SK-N-SH (cell line): ENCODE results near the gene CCDC28A. TPM values are rescaled to one million over a fixed set of nuclear protein-coding genes. Genes with fewer than 3 reads are reported as not detected.

Experiments
- CTCF ChIA-PET: fragments of 300-600, 350-600 bp; formaldehyde crosslinking; extraction: SDS; loops from one replicate; lab custom pipeline; 2021; lab: Yijun Ruan, JAX
- POLR2A ChIA-PET: fragments of 350-600 bp; sonication (Branson Sonifier 250); formaldehyde crosslinking; extraction: SDS; loops from one replicate; lab custom pipeline; 2020; ENCODE audit warnings: antibody characterized with exemption, inconsistent platforms; lab: Yijun Ruan, JAX
- DNase-seq: peaks from one replicate; pipeline ENCODE4 v3.0.0; 2012
- H2AFZ ChIP-seq: fragments of 200-600 bp; sonication (generic); 2 replicates; pipeline ENCODE4 v1.8.1; 2016; ENCODE audit warnings: antibody characterized with exemption, mild to moderate bottlenecking, low read depth
- H3F3A ChIP-seq: fragments of 200-600 bp; sonication (generic); replicated peaks from 2 replicates; pipeline ENCODE3; 2016; ENCODE audit warnings: antibody characterized with exemption, mild to moderate bottlenecking; ENCODE audit not compliant: insufficient read depth
- H3K27ac ChIP-seq, 2 experiments: fragments of 200-500 bp in 1 of 2; fragments of 200-600 bp in 1 of 2; sonication (Bioruptor generic) in 1 of 2; sonication (generic), shearing (Covaris generic) in 1 of 2; 2 replicates each; pipeline versions ENCODE4 v1.5.1 to v1.6.1; 2014 to 2016; ENCODE audit warnings: low read depth in 2 of 2, inconsistent platforms in 1 of 2, low read length in 1 of 2, mild to moderate bottlenecking in 1 of 2, mixed read lengths in 1 of 2
- H3K27me3 ChIP-seq: fragments of 200-600 bp; sonication (generic), shearing (Covaris generic); 2 replicates; pipeline ENCODE4 v1.6.1; 2016; ENCODE audit warnings: mixed run types; ENCODE audit not compliant: insufficient read depth
- H3K36me3 ChIP-seq, 2 experiments: fragments of 200-500 bp in 1 of 2; fragments of 200-600 bp in 1 of 2; sonication (Bioruptor generic) in 1 of 2; sonication (generic) in 1 of 2; replicated peaks in 1 of 2; 2 replicates each; pipeline versions ENCODE3 to v1.5.1; 2014 to 2016; ENCODE audit warnings: low read length in 1 of 2, mild to moderate bottlenecking in 1 of 2; ENCODE audit not compliant: insufficient read depth in 2 of 2, control insufficient read depth in 1 of 2
- H3K4me1 ChIP-seq, 2 experiments: fragments of 200-500 bp in 1 of 2; fragments of 200-600 bp in 1 of 2; sonication (Bioruptor generic) in 1 of 2; sonication (generic), shearing (Covaris generic) in 1 of 2; 2 replicates each; pipeline versions ENCODE4 v1.5.1 to v1.6.1; 2014 to 2016; ENCODE audit warnings: low read depth in 1 of 2, low read length in 1 of 2, mixed run types in 1 of 2; ENCODE audit not compliant: insufficient read depth in 2 of 2, control insufficient read depth in 1 of 2
- H3K4me2 ChIP-seq: fragments of 200-600 bp; sonication (generic), shearing (Covaris generic); 2 replicates; pipeline ENCODE4 v1.6.1; 2017; ENCODE audit warnings: mixed run types
- H3K4me3 ChIP-seq, 2 experiments: fragments of 200-500 bp in 1 of 2; fragments of 200-600 bp in 1 of 2; sonication (Bioruptor generic) in 1 of 2; sonication (generic), shearing (Covaris generic) in 1 of 2; 2 replicates each; pipeline versions ENCODE4 v1.5.1 to v1.8.1; 2014 to 2016; ENCODE audit warnings: low read depth in 2 of 2, inconsistent platforms in 1 of 2, low read length in 1 of 2, mild to moderate bottlenecking in 1 of 2, mixed read lengths in 1 of 2, moderate library complexity in 1 of 2
- H3K79me2 ChIP-seq: fragments of 200-600 bp; sonication (generic); 2 replicates; pipeline ENCODE4 v1.8.1; 2017; ENCODE audit warnings: mild to moderate bottlenecking; ENCODE audit not compliant: insufficient read depth
- H3K9ac ChIP-seq: fragments of 200-600 bp; sonication (generic); 2 replicates; pipeline ENCODE4 v1.6.1; 2017; ENCODE audit warnings: mixed run types
- H3K9me2 ChIP-seq: fragments of 200-600 bp; sonication (generic); 2 replicates; pipeline ENCODE4 v1.6.1; 2017; ENCODE audit warnings: mixed run types
- H3K9me3 ChIP-seq: fragments of 200-600 bp; sonication (generic); 2 replicates; pipeline ENCODE4 v1.6.1; 2017; ENCODE audit warnings: mixed run types, mild to moderate bottlenecking, moderate library complexity
- H4K20me1 ChIP-seq: fragments of 200-600 bp; sonication (generic); 2 replicates; pipeline ENCODE4 v1.6.1; 2017; ENCODE audit warnings: mild to moderate bottlenecking, mixed run types; ENCODE audit not compliant: insufficient read depth
- CTCF ChIP-seq: fragments of 200-600 bp; sonication (generic); IDR thresholded peaks from 2 replicates; pipeline ENCODE4 v1.6.1; 2017; ENCODE audit warnings: antibody characterized with exemption, mild to moderate bottlenecking, moderate library complexity
- EP300 ChIP-seq, 2 experiments: IDR thresholded peaks; 2 replicates each; pipeline versions ENCODE4 v1.4.0 to v1.6.1; 2012; ENCODE audit warnings: borderline replicate concordance in 1 of 2, low read depth in 1 of 2, low read length in 1 of 2
- FOSL2 ChIP-seq: IDR thresholded peaks from 2 replicates; pipeline ENCODE4 v1.4.0; 2012; ENCODE audit warnings: low read depth, mild to moderate bottlenecking, moderate library complexity, borderline replicate concordance
- FOXJ3 ChIP-seq: sonication (generic); formaldehyde crosslinking; IDR thresholded peaks from 2 replicates; pipeline ENCODE4 v1.5.1; 2020; ENCODE audit warnings: mild to moderate bottlenecking, missing genetic modification reagents
- FOXM1 ChIP-seq: IDR thresholded peaks from 2 replicates; pipeline ENCODE4 v1.4.0; 2012; ENCODE audit warnings: low read depth, mild to moderate bottlenecking
- GABPA ChIP-seq: IDR thresholded peaks from 2 replicates; pipeline ENCODE4 v1.4.0; 2012; ENCODE audit warnings: low read depth, mild to moderate bottlenecking
- JUND ChIP-seq: IDR thresholded peaks from 2 replicates; pipeline ENCODE4 v1.4.0; 2012
- MEF2A ChIP-seq: IDR thresholded peaks from 2 replicates; pipeline ENCODE4 v1.4.0; 2012; ENCODE audit warnings: low read depth, borderline replicate concordance
- MXI1 ChIP-seq: IDR thresholded peaks from 2 replicates; pipeline ENCODE4 v1.6.1; 2012; ENCODE audit warnings: mild to moderate bottlenecking, low read depth, low read length, improper control_type of control experiment
- REST ChIP-seq: IDR thresholded peaks from 2 replicates; pipeline ENCODE4 v1.6.1; 2012; ENCODE audit warnings: mild to moderate bottlenecking, low read depth, low read length, moderate library complexity
- RXRA ChIP-seq: IDR thresholded peaks from 2 replicates; pipeline ENCODE4 v1.4.0; 2012; ENCODE audit warnings: low read depth, mild to moderate bottlenecking, borderline replicate concordance
- TCF12 ChIP-seq: IDR thresholded peaks from 2 replicates; pipeline ENCODE4 v1.4.0; 2012
- TEAD4 ChIP-seq: IDR thresholded peaks from 2 replicates; pipeline ENCODE4 v1.4.0; 2012; ENCODE audit warnings: mild to moderate bottlenecking, borderline replicate concordance; ENCODE audit not compliant: insufficient read depth
- USF2 ChIP-seq: fragments of 150-350 bp; IDR thresholded peaks from 2 replicates; pipeline ENCODE4 v1.6.1; 2017; ENCODE audit warnings: antibody characterized with exemption, low read length, low read depth, borderline replicate concordance
- ZBTB33 ChIP-seq: IDR thresholded peaks from 2 replicates; pipeline ENCODE4 v1.4.0; 2012; ENCODE audit warnings: low read depth, borderline replicate concordance
- WGBS: methylation state at CpG from one replicate; pipeline ENCODE4 v1.1.6; 2017; ENCODE audit warnings: low lambda C conversion rate; 5-methylcytosine and 5-hydroxymethylcytosine counted together
- polyA plus RNA-seq, 3 experiments: library from polyadenylated mRNA; depleted of rRNA; stranded (reverse); fragments of >200 nt; gene quantifications; 2 replicates each; pipeline ENCODE4 v1.2.3, GENCODE V29; 2012

Gene CCDC28A
- polyA plus RNA-seq, 1 of the 3 experiments (the other 2 are of a cell fraction) = 11.4 TPM

- DNase-seq = no peak
- TF ChIP-seq JUND (no peak), ZBTB33 (no peak), FOSL2 (no peak), RXRA (no peak), FOXJ3 (no peak), TEAD4 (no peak), CTCF (no peak), TCF12 (no peak), USF2 (no peak), MXI1 (no peak), EP300 (IDR thresholded peaks at IDR 0.05; ENCODE audit: borderline replicate concordance in 1 of 2, low read depth in 1 of 2, low read length in 1 of 2) (no peak), GABPA (no peak), MEF2A (no peak), FOXM1 (no peak), REST (no peak)
- Histone ChIP-seq H4K20me1 (no peaks in the 10 kb centered on the region), H3K4me3 (no peak overlapping the region), H3K4me2 (no peak overlapping the region), H3K9me2 (no peaks in the 10 kb centered on the region), H3K79me2 (no peaks in the 10 kb centered on the region), H3K36me3 (peaks cover 12 to 28% of the 10 kb centered on the region in 2 experiments), H2AFZ (no peak overlapping the region), H3F3A (no peaks in the 10 kb centered on the region), H3K4me1 (no peaks in the 10 kb centered on the region), H3K27me3 (no peaks in the 10 kb centered on the region), H3K27ac (no peak overlapping the region), H3K9me3 (no peaks in the 10 kb centered on the region), H3K9ac (no peak overlapping the region)
- CTCF ChIA-PET = no interaction called here
- POLR2A ChIA-PET = no interaction called here
- WGBS = 91% methylated on average over 4 of the region's 4 CpGs
Observed at GRCh38 chr6:138785079-138785478, 11.5 kb downstream of the CCDC28A start.
